Fibroblast of gingiva (primary cell): Measurements from ENCODE around the gene EFNA3.

ENCODE experiments used
- DNase-seq: peaks from one replicate; pipeline ENCODE4 v3.0.0-alpha.2; 2011; ENCODE audit warnings: low read depth

EFNA3 gene

GRCh38 chr1:155078469-155079209 lies at the start of gene EFNA3:
Gene EFNA3, plus strand, starts transcription at chr1:155078837. Its CDS starts 105 bp downstream, at chr1:155078942.
- DNase-seq, result peak; percentile 29

DNA sequence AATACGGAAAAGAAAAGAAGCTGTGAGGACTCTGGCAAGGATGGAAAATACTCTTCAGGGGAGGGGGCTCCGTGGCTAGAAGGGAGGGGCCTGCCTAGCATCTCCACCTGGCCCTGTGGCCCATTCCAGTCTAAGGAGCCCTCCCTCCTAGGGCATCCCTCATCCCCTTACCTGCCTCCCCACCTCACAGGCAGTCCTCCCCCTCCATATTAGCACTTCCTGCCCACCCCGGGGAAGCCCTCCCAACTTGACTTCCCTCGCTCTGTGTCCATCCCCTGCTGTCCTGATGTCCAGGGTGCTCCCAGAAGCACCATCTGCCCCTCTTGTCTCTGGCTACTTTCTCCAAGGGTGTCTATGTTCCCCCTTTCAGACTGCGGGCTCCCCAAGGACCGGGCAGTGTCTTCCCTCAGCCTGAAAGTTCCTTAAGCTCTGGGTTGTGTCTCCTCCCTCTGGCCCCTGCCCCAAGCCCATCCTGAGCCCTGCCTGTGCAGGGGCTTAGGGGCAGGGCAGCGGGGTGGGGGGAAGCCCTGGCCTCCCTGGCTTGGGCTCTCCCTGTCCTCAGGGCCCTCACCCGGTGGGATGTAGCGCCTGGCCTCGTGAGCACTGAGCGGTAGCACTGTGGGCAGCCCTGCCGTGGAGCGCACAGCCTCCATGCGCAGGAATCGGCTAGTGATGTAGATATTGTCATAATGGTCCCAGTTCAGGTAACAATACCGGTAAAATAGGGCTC lies 49.0 kb upstream of the EFNA3 start:
- DNase-seq, result no peak

DNA sequence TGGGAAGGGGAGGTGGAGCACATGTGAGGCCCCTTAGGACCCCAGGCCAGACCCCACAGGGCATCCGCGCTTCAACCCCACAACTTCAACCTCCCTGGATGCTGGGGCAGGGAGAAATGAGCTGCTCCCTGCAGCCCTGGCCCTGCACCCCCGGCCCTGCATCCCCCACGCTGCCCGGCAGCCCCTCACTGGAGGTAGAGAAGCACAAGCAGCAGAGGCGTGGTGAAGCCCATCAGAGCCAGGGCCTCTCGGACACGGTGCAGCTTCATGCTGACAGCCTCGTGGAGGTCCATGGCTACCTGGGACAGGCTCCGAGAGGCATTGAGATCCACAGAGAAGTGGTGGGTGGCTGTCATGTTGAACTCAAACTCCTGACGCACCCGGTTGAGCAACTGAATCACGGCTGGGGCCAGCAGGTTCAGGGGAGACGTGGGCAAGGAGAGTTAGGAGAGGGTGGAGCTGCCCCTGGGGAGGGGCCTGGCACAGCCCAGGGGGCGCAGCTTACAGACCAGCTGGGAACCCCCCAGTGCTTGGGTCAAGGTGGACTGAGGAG lies 48.3 kb upstream of the EFNA3 start:
- DNase-seq, result no peak

DNA sequence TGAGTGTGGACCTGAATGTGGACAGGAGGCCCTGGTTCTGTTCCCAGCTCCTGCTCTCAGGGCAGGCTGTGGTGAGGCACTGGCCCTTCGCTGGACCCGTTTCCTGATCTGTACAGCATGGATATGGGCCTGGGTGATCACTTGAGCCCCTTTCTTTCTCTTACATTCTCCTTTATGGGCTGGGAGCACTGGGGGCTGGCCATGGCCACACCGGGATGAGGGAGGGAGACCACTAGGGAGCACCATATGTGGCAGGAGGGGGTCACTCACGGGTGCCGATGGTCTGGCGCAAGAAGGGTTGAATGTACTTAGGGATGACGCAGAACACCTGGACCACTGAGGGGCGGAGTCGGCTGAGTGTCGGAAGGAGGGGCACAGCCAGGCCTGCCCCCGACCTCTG lies 47.7 kb upstream of the EFNA3 start:
- no peak for DNase-seq

GRCh38 chr1:155032886-155033285 lies 45.8 kb upstream of the EFNA3 start:
- DNase-seq, result no peak

- no peak for DNase-seq
Measured at GRCh38 chr1:155033524-155033923, 45.1 kb upstream of the EFNA3 start, which contains the start of the genes DCST1 and DCST2. Gene DCST1, plus strand, starts transcription at chr1:155033824. Its CDS starts 213 bp downstream, at chr1:155034037. Gene DCST2, minus strand, starts transcription at chr1:155033781. Its CDS starts 80 bp downstream, at chr1:155033701.

DNA sequence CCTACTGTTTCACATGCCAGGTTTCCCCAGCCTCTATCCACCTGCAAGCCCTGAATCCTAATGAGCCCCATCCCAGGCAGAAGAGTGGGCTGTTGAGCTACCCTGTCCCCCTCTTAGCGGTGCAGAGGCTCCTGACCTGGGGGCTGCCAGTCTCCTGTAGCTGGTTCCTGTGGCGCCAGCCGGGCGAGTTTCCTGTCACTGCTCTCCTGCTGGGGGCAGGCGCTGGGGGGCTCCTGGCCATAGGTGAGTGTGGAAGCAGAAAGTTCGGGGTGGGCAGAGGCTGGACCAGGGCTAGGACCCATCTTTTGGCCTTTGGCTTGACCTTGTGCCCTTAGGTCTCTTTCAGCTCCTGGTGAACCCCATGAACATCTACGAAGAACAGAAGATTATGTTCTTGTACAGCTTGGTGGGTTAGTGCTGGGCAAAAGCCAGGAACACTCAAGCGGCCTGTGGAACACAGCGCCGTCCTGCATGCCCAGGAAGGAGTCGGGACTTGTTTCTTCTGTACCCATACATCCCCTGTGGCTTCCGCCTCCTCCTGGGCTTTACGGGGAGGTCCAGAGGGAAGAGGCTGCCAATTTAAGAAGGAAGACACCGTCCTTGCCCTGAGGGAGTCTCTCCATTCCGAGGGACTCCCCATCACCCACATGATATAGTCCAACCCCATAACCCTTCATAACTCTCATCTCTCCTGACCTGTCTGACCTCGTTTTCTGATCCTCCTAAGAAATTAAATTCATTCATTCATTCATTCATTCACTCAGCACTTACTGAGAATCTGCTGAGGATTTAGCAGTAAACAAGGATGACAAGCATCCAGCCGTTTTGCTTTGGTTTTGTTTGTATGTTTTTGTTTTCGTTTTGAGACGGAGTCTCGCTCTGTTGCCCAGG lies 44.1 kb upstream of the EFNA3 start:
- DNase-seq, result no peak

DNA sequence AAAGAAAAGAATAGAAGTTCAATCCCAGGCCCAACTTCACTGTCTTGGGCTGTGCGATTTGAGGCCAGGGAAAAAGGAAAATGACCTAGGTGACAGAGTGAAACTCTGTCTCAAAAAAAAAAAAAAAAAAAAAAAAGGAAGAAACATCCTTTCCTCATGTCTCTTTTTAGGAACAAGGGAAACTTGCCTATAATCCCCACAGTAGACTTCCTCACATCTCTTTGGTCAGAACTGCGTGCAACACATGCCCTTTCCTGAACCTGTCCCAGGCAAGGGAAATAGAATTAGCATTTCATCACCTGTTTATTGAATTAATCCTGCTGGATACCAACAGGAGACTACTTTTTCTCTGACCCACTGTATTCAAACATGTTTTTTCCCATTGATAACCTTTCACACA lies 42.7 kb upstream of the EFNA3 start:
- no peak for DNase-seq

DNA sequence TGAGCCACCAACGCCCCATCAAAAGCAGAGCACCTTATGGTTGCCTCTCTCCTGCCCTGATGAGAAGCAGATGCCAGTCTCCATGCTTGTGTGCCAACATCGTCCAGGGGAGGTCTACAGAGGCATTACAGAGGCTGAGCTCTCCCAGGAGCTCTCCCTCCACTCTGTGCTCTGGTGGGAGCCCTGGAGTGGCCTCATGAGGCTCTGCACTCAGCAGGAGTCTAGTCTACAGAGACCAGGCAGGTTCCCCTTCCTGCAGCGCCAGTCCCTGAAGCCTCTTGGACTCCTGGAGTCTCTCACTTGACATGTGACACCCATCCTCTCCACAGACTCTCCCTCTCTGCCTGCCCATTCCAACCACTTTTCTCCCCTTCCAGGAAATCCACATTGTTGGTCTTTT lies 41.6 kb upstream of the EFNA3 start:
- DNase-seq, result no peak

- DNase-seq, result no peak
Measured at GRCh38 chr1:155037851-155038441, 40.7 kb upstream of the EFNA3 start.

DNA sequence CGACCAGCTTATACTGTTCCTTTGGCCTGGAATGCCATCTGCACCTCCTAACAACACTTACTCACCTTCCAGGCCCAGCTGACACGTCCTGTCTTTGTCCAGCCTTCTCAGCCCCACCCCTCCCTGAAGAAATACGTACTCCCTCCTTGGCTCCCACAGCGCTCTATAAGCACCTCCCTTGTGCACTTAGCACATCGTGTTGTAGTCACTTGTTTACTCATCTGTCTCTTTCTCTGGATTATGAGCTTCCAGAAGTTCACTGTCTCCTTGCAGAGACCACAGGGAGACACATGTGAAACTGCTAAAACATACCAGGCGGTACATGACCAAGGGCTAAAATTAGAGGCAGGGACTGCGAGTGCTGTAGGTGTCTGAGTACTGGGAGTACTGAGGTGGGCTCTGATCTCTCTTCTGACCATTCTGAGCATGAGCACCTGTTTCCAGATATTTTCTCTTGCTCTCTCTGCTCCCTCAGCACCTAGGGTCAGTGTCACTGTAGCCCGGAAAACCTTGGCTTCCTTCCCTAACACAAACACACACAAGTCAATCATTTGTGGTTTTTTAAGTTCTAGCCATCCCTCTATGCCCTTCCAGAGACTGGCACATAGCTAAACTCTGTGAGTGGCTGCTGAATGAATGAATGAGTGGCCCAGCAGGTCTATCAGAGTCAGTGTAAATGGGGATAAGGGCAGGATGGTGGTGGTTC lies 39.9 kb upstream of the EFNA3 start:
- DNase-seq, result no peak

GRCh38 chr1:155039308-155039669 lies 39.3 kb upstream of the EFNA3 start:
- no peak for DNase-seq

- no peak for DNase-seq
Measured at GRCh38 chr1:155040358-155041093, 38.1 kb upstream of the EFNA3 start.

DNA sequence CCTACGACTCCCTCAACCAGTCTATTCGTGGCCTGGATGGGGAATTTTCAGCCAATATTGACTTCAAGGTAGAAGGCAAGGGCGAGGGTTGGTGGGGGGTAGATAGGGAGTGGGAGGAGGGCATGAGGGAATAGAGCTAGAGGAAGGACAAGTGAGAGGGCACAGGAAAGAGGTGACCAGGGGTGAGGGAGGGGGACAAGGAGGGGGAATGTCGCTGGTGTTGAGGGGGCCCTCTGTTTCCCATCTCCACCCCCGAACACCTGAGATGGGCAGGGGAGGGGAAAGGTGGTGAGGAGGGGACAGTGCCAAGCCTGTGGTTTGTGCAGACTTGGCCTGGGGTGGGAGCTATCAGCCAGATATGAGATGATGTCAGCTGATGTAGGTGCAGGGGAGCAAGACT lies 35.8 kb upstream of the EFNA3 start:
- DNase-seq, result no peak

GRCh38 chr1:155043301-155043702 lies 35.3 kb upstream of the EFNA3 start:
- no peak for DNase-seq

DNA sequence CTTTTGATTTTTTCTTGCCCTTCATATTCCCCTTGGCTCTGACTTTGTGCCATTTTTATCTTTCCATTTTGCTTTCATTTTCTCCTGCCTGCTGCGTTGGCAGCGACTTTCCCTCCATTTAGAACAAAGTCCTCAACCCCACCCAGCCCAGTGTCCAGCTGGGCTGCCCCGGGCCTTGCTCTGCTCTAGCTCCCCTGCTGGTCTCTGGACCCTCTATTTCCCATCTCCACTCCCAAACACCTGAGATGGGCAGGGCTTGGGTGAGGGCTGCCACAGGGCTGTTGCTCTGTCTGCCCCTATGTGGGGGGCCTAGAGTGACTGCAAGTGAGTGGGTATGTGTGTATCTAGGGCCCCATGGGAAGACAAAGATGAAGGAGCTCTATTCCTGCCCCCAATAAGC lies 34.8 kb upstream of the EFNA3 start:
- DNase-seq, result no peak

DNA sequence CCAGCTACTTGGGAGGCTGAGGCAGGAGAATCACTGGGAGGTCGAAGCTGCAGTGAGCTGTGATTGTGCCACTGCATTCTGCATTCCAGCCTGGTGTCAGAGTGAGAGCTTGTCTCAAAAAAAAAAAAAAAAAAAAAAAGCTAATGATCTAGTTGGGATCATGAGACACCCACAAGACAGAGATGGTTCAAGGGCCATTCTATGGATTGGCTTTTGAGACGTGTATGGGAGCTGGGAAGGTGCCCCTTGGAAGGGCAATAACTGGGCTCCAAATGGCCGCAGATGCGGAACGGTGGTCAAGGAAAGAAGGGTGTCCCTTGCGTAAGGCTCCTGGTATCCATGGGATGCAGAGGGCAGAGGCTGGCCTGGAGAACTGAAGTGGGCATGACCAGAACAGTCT lies 34.3 kb upstream of the EFNA3 start:
- DNase-seq, result no peak

DNA sequence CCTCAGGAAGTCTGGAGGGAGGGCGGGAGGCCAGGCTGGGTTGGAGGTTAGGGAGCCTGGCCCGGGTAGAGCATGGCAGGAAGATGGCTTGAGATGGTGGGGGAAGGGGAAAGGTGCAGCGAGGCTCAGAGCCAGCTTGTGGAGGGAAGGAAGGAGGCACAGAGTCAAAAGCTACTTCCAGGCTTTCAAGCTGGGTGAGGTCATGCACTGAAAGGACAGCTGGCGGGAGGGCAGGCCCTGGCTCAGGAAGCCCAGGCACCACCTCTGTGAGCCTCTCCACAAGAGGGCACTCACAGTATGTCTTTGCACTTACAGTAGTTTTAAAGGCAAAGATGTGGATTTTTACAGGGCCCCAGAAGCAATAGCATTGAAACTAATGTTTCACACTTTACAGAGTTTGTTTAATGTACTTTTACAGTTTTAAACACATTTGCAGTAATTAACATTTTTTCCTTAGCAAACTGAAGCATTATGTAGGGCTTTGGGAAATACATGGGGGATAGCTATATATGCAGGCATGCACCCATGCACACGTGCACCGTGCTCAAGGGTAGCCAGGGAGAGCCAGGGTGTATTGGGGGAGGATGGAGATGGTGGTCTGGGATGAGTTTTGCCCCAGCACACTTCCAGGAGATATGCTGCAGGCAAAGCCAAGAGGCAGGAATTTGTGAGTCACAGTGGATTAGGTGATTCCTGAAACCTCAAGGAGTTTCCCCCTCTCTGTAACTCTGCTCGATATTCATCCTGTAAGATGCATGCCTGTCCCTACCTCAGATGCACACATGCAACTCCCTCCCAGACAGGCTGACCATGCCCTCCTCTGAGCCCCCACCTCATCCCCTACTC lies 33.6 kb upstream of the EFNA3 start:
- DNase-seq, result peak; percentile 79
